Posterior cingulate gyrus (tissue), 11 donors: ENCODE data around the gene ISLR2.
"Not testable (repeated sequence)": the region's sequence is repeated elsewhere in the genome, so short reads cannot be mapped to it uniquely, and the experiment has no call there.

Experiments used
- DNase-seq, 10 donors: peaks; one replicate each; pipeline versions ENCODE4 v3.0.0 to v3.0.0-alpha.2; 2020 to 2021; ENCODE audit warnings: mixed read lengths in 3 of 10
- intact Hi-C: fragments of 100-400 bp; cut with DNase I; formaldehyde crosslinking; loops from one replicate; pipeline ENCODE4 v1.15.1; 2023

The ISLR2 gene, protein sequence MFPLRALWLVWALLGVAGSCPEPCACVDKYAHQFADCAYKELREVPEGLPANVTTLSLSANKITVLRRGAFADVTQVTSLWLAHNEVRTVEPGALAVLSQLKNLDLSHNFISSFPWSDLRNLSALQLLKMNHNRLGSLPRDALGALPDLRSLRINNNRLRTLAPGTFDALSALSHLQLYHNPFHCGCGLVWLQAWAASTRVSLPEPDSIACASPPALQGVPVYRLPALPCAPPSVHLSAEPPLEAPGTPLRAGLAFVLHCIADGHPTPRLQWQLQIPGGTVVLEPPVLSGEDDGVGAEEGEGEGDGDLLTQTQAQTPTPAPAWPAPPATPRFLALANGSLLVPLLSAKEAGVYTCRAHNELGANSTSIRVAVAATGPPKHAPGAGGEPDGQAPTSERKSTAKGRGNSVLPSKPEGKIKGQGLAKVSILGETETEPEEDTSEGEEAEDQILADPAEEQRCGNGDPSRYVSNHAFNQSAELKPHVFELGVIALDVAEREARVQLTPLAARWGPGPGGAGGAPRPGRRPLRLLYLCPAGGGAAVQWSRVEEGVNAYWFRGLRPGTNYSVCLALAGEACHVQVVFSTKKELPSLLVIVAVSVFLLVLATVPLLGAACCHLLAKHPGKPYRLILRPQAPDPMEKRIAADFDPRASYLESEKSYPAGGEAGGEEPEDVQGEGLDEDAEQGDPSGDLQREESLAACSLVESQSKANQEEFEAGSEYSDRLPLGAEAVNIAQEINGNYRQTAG

DNA sequence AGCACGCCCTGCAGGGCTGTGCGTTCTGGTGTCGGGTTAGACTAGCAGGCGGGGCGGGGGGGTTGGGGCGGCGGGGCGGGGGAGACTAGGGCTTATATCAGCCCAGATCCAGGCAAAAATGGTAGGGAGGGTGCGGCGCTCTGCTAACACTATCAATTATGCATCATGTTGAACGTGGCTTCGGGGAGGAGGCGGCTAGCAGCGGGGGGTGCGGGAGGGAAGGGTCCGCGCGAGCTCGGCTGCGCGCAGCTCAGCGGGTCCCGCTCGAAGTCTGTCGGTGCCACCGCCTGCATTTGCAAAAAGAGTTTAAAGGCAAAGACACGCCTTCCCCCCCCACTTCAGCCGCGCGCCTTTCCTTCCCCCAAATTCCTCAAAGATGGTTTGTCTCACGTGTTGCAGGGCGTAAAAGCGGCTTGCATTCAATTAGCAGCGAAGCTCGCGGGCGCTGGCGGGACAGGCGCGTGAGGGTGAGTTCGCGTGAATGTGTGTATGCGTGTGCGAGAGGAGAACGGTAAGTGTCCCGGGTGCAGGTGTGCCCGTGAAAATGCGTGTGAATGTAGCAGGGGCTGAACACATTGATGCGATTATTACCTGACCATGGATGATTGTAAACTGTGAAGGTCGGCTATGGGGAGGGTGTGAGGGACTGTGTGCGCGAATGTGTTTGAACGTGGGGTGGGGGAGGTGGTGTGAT lies at the start of gene ISLR2:
TSS of gene ISLR2 (plus strand) at position 432 of the 694 bp plus-strand sequence. CDS start 2,169 bp downstream, outside the sequence.
- intact Hi-C loops: loop anchor here (10.0 kb wide), 1 partner anchor 94 kb away; no protein-coding TSS in a partner anchor
- peak in 2 of 10 donors; percentile 78 to 80 for DNase-seq

DNA sequence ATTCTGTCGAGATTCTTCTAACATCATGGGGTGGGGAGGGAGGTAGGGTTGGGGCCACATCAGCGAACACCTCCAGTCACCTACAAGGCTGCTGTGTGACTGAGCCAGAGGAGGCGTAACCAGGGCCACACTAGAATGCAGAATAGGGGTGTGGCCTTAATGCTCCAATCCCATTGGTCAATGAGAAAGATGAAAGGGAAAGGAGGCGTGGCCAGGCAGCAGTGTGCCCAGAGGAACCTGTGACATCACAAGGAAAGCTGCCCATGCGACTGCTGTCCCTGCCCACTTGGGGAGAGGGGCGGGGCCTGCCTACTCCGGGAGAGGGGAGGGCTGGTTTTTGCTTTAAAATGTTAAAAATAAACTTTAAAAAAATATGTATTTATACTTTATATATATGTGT lies 47.9 kb upstream of the ISLR2 start, which contains the start of gene GOLGA6A:
TSS of gene GOLGA6A (minus strand) at position 101 of the 400 bp plus-strand sequence. CDS start at position 60, 41 bp downstream.
- intact Hi-C loops, DNase-seq: not testable (repeated sequence)

DNA sequence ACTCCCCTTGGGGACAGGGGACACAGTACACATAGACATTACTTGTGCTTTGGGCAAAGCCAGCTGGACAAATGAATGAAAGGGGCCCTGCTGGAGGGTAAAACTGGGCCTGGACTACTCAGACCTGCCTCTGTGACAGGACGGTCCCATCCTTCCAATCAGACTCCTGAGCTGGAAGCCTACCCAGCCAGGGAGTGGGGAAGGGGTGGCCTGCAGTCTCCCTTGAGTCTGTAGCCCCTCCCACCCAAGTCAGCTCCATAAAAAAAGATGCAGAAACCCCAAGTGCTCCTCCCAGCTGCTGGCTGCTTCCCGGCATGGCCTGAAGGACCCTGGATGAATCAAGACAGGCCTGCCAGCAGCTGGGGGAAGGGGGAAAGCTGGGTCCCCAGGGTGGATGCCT lies 35.8 kb upstream of the ISLR2 start:
- not testable (repeated sequence) for DNase-seq

DNA sequence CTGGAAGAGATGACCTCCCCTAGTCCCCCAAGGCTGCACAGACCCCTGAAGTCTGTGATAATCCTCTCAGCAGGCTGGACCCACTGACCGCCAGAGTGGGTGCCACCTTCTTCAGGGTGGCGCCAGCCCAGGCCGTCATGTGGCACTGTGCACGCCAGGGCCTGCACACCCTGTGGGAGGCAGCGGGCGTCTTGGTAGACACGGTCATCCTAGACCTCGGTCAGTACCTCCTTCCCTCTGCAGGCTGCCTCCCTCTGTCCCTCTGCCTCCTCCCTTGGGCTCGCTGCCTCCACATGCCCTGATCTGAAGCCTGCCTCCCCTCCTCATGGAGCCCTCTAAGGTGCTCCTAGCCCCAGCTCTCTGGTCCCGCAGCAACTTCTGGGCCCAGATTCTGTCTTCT lies 34.8 kb upstream of the ISLR2 start:
- DNase-seq: peak in 3 of 10 donors; percentile 41 to 76 (median 66)
- intact Hi-C loops: not testable (repeated sequence)

More for the DNA sequence above, 35.8 kb upstream of the ISLR2 start:
- intact Hi-C loops: not testable (repeated sequence)

DNA sequence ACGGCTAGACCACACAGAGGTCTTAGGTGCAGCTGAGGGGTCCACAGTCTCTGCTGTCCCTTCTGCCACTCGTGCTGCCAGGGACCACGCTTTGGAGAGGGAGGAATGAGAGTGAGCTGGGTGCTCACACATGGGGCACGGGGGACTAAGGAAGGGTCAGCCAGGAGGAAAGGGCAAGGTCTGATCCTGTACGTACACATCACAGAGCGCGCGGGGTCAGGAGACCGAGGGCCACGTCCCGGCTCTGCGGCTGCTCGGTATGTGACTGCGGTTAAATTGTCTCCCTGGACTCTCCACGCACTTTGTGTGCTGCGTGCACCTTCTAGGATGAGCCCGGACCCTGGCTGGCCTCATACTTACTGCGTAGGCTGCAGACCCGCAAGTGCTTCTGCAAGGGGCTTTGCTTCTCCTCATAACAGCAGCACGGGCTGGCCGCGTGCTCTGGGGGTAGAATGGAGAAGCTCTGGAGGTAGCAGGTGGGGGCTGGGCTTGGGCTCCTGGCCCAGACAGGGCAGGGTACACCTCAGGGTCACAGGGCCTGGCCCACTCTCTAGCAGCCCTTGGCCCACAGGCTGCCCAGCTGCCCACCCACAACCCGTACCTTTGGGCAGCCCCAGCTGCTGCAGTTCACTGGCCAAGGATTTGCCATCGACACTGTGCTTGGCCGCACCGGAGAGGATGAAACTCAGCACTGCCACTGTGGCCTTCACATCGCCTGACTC lies 33.5 kb upstream of the ISLR2 start:
- DNase-seq, intact Hi-C loops: not testable (repeated sequence)

DNA sequence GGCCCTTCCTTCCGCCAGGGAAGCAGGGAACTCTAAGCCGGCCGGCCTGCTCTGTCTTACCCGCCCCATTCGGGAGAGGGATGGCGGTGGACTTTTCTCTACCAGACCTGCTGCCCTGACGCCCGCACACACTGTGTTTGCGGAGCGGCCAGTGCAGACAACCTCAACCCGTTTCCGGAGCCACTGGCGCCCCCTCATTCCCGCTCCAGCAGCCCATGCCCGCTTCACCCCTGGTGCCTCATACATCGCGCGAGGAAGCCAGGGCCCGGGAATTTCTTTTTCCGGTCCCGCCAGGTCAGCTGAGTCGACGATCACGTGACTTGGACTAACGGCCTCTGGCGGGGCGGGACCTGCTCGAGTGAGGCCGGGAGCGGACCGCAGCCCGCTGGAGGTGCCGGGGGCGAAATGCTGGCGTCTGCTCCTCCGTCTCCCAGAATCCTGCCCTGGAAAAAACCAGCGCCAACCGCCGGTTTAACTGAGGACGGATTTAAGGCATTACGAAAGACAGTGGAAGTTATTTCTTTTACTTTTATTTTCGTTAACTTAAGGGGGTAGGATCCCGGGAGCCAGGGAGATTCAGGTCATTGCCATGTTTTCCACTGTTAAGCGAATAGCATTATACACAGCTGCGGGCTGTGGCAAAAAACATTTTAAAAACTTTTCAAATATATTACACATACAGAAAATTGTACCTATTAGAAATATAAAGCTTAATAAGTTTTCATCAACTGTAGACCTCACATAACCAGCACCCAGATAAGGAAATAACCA lies 30.2 kb upstream of the ISLR2 start:
- intact Hi-C loops: not testable (repeated sequence)
- DNase-seq: peak; percentile 86 to 99 (median 94)

DNA sequence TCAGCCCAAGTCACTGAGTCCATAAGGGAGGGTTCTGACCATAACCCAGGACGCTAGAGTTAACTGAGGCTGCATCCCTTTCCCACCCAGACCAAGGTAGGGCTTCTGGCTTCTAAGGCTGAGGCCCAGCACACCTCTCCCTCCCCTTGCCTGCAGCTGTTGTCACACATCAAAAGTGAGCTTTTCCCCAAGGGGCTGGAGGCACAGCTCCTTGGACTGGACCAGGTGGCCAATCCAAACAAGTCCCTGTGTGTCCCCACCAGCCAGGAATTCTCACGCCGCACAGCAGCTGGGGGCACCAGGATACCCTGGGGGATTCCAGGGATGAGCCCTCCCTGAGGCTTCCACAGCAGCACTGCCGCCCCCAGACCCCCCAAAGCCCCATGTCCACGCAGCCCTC lies 22.3 kb upstream of the ISLR2 start:
- intact Hi-C loops: no loop called here
- peak in 1 of 10 donors; percentile 56 for DNase-seq

DNA sequence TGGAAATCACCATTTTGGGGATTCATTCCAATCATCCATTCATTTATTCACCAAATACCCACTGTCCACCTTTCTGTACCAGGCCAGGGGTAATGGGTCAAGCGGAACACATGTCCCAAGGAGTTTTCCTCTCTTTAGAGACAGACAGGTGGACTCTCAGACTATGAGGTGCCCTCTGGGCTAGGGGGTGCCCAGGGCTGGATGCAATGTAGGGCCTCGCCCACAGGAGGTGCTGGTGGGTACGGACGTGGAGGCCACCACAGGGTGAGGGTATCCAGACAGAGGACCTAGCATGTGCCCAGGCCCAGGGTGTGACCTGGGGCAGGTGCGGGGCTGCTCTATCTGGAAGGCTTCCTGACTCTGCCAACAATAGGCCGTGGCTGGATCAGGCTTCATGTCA lies 21.8 kb upstream of the ISLR2 start:
- intact Hi-C loops: not testable (repeated sequence)
- peak in 1 of 10 donors; percentile 49 for DNase-seq

DNA sequence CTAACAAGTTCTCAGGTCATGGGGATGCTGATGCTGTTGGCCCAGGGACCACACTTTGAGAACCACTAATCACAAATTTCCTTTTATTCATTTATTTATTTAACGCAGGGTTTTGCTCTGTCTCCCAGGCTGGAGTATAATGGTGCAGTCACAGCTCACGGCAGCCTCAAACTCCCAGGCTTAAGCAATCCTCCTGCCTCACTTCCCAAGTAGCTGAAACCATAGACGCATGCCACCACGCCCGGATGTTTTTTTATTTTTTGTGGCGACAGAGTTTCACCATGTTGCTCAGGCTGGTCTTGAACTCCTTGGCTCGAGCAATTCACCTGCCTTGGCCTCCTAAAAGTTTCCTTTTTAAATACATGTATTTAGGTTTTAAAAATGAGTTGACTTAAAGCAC lies 20.7 kb upstream of the ISLR2 start:
- intact Hi-C loops: no loop called here
- DNase-seq: peak in 1 of 10 donors; percentile 32

DNA sequence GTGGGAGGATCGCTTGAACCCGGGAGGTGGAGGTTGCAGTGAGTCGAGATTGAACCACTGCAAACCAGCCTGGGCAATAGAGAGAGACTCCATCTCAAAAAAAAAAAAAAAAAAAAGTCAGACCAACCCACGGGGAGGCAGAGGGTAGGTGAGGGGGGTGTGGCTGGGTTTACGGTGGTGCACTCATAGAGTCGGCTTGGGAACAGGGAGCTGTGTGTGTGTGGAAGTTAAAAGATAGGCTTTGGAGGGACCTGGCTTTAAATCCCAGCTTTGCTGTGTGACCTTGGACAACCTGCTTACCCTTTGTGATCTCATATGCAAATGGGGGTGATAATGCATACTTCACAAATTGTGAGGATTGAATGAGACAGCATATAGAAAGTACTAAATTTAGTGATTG lies 10.0 kb upstream of the ISLR2 start:
- peak in 1 of 10 donors; percentile 22 for DNase-seq
- intact Hi-C loops: loop anchor here (10.0 kb wide), 1 partner anchor 146 kb away; no protein-coding TSS in a partner anchor

DNA sequence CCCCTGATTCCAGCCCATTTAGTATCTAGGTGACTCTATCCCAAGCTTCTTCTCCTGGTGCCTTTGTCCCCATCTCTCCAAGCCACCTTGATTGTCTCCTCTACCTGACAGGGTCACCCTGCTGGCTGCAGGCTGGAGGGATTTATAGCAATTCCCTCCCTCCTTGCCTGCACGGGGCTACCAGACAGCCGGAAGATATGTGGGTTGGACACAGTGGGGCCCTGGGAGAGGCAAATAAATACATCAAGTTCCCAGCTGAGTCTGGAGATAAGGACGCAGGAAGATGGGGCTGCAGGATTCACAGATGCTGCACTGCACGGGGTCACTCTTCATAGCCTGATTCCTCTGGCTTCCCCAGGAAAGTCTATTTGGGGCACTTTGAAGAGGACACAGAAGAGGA lies 9.3 kb upstream of the ISLR2 start:
- intact Hi-C loops: loop anchor here (10.0 kb wide), 1 partner anchor 146 kb away; no protein-coding TSS in a partner anchor

DNA sequence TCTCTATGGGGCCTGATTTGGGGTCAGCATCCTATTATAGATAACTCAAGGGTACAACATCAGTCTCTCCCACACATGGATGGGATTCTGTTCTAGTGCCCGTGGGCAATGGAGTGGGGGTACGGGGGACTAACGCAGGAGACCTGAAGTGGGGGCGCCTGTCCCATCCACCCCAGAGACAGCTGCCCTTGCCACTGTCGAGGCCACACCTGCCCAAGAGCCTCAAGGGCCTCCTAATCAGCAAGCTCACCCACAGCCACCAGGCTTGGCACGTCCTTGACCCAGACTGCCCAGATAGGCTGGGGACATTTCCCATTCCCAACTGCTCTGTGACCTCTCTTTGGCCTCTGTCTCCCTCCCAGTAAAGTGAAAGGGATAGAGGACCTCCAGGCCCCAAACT lies 8.5 kb upstream of the ISLR2 start:
- intact Hi-C loops: loop anchor here (10.0 kb wide), 1 partner anchor 147 kb away; no protein-coding TSS in a partner anchor

More for the DNA sequence above, 9.3 kb upstream of the ISLR2 start:
- DNase-seq: peak in 1 of 10 donors; percentile 52

DNA sequence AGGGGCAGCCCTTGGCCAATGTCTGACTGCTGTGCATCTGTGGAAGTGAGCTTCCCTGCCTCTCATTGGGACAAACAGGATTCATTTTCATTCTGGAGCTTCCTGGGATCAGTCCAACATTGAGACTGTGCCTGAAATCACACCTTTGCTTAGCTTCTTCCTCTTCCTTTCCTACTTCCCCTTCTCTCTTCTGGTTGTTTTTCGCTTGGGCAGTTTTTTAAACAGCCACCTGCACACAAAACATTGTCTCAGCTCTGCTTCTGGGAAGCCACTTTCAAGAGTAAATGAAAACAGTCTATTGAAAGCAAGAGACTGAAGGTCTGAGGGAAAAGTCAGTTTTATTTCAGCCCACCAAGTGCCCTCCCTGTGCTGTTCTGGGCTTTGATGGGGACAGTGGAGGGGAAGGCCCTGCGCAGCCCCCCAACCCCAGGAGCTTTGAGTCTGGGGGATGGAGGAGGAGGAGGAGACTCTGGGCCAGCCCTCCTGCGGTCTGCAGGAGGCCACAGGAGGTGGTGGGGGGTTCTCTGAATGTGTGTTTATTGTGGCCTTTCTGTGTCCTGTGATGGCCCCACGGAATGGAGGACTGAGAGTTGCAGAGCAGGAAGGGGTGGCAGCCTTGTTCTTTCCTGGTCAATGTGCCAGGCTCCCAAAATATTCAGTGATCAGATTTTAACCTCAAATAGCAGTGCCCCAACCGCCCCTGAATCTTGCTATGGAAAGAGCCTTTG lies 7.8 kb upstream of the ISLR2 start:
- intact Hi-C loops: loop anchor here (10.0 kb wide), 1 partner anchor 148 kb away; no protein-coding TSS in a partner anchor
- DNase-seq: peak in 1 of 10 donors; percentile 57

More for the DNA sequence above, 8.5 kb upstream of the ISLR2 start:
- peak in 1 of 10 donors; percentile 36 for DNase-seq

DNA sequence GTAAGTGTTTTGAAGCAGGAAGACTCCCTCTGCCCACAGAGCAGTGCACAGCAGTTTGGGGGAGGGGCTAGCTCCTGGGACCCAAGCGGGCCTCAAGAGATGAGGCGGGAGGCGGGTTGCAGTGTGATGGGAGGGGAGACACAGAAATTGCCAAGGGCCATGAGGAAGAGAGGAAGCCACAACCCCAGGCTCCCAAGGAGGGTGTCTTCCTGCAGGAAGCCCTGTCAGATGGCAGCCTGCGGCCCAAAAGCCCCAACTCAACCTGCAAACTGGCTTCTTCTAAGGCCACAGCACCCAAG lies 7.3 kb upstream of the ISLR2 start:
- intact Hi-C loops: loop anchor here (10.0 kb wide), 1 partner anchor 148 kb away; no protein-coding TSS in a partner anchor
- DNase-seq: peak in 1 of 10 donors; percentile 53

DNA sequence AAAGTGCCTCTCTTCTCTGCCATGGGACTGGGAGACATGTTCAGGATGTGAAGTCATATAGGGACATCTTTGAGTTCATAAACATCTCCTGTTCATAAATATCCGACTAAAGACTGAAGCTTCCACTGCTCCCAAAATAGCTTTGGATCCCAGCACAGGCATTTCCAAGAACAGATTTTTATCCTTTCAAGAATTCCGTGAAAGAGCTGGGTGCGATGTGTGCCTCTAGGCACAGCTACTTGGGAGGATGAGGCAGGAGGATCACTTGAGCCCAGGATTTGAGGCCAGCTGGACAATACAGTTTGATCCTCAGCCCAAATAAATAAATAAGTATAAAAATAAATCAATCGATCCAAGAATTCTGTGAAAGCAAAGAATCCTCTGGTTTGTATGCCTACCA lies 6.7 kb upstream of the ISLR2 start:
- peak in 2 of 10 donors; percentile 32 to 59 for DNase-seq
- intact Hi-C loops: loop anchor here (10.0 kb wide), 1 partner anchor 149 kb away; no protein-coding TSS in a partner anchor

DNA sequence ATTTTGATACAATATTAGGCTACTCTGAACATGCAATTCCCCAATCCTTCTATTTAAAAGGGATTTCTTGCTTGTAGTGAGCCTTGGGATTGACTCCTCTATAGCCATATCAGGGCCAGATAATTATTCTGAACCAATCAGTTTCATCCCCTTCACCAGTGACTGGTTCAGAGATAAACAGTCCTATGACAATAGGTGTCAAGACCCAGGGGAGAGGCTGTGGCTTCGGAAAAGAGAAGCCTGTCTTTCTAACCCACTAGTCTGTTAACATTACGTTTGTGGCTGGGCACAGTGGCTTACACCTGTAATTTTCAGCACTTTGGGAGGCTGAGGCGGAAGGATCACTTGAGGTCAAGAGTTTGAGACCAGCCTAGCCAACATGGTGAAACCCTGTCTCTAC lies 6.2 kb upstream of the ISLR2 start:
- DNase-seq: no peak
- intact Hi-C loops: loop anchor here (10.0 kb wide), 1 partner anchor 149 kb away; no protein-coding TSS in a partner anchor

DNA sequence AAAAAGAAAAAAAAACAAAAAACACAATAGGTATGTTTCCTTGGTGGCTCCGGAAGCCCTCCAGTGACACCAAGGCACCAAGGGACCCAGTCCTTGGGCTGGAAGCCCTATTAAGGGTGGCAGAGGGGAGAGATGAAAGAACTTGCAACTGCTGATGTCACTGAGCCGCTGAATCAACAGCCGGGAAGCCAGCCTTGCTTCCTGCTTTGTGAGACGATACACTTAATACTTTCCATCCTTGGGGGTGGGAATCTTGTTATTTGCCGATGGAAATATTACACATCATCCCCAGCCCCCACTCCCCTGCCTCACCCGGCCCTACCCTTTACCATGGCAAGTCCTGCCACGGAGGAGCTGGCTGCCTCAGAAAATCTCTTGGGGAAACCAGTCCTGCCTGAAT lies 5.6 kb upstream of the ISLR2 start:
- intact Hi-C loops: loop anchor here (10.0 kb wide), 1 partner anchor 150 kb away; no protein-coding TSS in a partner anchor

More for the DNA sequence above, 5.6 kb upstream of the ISLR2 start:
- peak in 1 of 10 donors; percentile 43 for DNase-seq
